Purkinje cell (primary cell): ENCODE results near the gene PAX5. TPM values are rescaled to one million over a fixed set of nuclear protein-coding genes. Genes with fewer than 3 reads are reported as not detected.

Experiments used
- polyA plus RNA-seq: library from polyadenylated mRNA; unstranded; fragments of >200 nt; fragmentation: Nextera tagmentation; gene quantifications from 2 replicates; pipeline ENCODE4 v1.2.1, GENCODE V29; 2014

Gene PAX5
- not detected in 2 replicates for polyA plus RNA-seq

GRCh38 chr9:37033682-37034304 lies at the start of gene PAX5:
TSS of gene PAX5 (minus strand) at chr9:37034268. CDS start at chr9:37034031, 237 bp downstream.

Other genes with a start within 250 kb of the PAX5 start
- gene ZCCHC7, start 86.3 kb upstream of the PAX5 start, polyA plus RNA-seq: 16.6 and 18.1 TPM in 2 replicates